Measurements from ENCODE around the gene MORC4.

The MORC4 gene

DNA sequence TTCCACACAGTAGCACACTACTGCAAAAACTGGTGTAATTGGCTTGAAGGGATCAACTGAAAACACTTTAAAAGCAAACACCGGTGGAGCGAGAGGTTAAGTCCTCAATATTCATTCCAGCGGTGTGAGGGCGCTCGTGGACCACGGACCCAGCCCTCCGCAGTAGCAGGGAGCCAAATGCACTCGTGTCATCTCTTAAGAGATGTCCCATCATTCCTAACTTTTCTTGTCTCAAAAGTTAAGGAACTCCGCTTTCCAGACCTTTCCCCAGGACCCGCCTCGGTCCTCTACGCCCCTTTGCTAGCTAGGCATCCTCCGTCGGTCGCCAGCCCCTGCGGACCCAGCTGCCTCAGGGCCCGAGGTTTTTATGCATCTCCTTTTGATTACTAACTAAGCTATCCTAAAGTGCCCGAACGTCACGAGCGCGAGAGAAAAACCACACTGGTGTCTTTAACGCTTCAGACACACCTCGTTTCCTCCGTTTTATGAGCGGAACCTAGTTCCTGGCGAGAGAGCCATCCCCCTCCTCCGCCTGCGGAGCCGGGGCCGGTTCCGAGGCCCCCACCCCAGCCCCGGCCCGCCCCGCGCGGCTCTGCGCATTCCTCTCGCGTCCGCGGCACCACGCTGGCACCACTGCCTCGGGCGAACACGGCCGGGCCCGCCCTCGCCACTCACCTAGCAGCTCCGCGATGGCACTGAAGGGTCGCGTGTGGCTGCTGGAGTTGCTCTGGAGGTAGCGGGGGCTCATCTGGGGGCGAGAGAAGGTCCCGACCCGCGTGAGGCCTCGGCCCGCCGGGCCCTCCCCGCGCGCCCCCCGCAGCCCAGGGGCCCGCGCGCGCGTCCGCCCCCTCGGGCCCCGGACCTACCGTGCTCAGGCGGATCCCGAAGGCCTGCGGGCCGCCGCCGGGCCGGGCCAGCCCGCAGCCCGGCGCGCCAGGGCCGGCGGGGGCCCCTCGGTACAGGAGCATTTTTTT is 723 bp downstream of the MORC4 start:
- in situ Hi-C loops (cut with HindIII; ENCODE audit: low sequenced_read_pairs) = no loop called here
- DNase-seq (ENCODE audit: low read depth) = peak; percentile 11
- TF ChIP-seq, protein P1, sequence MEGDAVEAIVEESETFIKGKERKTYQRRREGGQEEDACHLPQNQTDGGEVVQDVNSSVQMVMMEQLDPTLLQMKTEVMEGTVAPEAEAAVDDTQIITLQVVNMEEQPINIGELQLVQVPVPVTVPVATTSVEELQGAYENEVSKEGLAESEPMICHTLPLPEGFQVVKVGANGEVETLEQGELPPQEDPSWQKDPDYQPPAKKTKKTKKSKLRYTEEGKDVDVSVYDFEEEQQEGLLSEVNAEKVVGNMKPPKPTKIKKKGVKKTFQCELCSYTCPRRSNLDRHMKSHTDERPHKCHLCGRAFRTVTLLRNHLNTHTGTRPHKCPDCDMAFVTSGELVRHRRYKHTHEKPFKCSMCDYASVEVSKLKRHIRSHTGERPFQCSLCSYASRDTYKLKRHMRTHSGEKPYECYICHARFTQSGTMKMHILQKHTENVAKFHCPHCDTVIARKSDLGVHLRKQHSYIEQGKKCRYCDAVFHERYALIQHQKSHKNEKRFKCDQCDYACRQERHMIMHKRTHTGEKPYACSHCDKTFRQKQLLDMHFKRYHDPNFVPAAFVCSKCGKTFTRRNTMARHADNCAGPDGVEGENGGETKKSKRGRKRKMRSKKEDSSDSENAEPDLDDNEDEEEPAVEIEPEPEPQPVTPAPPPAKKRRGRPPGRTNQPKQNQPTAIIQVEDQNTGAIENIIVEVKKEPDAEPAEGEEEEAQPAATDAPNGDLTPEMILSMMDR (IDR thresholded peaks at IDR 0.05; ENCODE audit: low read depth, low read length, missing control alignments) = peak; percentile 56
- H3K4me3 ChIP-seq (ENCODE audit: low read depth, low read length) = peak overlapping the region; percentile 50

DNA sequence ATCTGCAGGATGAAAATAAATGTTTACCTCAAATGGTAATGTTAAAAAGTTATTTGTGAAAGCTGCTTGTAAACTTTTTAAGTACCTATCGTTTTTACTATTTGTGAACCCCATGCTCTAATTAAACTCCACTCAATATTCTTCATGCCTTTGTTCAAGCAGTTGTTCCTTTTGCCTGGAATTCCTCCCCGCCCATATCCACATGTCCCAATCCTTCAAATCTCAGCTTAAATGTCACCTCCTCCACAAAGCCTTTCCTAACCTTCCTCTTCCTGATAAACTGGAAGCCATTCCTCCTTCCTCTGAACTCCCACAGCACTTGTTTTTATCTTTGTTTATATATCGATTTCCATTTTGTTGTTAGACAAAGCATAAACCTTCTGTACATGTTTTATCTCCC is 2.4 kb downstream of the MORC4 start:
- in situ Hi-C loops (cut with HindIII; ENCODE audit: low sequenced_read_pairs) = no loop called here
- no peak for DNase-seq (ENCODE audit: low read depth)
- TF ChIP-seq, protein P1 (IDR thresholded peaks at IDR 0.05; ENCODE audit: low read depth, low read length, missing control alignments) = no peak
- no peak overlapping the region for H3K4me3 ChIP-seq (ENCODE audit: low read depth, low read length)

DNA sequence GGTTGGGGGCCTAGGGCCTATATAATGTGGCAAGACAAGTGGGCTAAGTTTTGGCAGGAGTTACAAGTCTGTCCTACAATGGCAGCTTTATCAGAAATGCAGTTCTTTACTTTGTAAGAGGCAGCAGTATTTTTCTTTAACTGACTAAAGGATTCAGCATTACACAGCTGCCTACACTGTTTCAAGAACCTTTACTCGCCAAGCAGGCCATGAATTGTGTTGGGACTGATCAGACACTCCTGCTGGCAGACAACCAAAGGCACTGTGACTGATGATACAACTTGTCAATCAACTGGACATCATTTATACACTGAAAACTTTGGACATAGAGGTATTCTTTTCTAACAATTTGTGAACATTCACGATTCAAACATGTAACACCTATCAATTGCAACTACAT is 4.3 kb downstream of the MORC4 start:
- in situ Hi-C loops (cut with HindIII; ENCODE audit: low sequenced_read_pairs) = no loop called here
- TF ChIP-seq, protein P1 (IDR thresholded peaks at IDR 0.05; ENCODE audit: low read depth, low read length, missing control alignments) = no peak
- no peak overlapping the region for H3K4me3 ChIP-seq (ENCODE audit: low read depth, low read length)
- no peak for DNase-seq (ENCODE audit: low read depth)

DNA sequence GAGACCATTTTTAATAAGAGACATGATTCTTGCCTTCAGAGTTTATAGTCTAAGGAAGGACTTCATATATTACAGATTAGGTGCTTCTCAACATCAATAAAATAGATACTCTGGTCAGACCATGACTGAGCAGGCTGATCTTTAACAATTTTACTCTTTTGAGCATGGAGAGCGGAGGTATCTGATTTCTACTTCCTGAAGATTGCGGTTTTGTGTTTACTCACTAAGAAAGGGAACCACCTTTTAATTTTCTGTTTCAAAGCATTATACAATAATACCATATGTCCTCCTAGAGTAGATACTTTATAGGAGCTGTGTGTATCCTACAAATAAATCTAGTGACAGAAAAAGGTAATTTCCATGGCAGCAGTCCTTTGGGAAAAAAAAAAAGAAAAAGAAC is 12.5 kb downstream of the MORC4 start:
- no peak overlapping the region for H3K4me3 ChIP-seq (ENCODE audit: low read depth, low read length)
- in situ Hi-C loops (cut with HindIII; ENCODE audit: low sequenced_read_pairs) = no loop called here
- TF ChIP-seq, protein P1 (IDR thresholded peaks at IDR 0.05; ENCODE audit: low read depth, low read length, missing control alignments) = no peak
- no peak for DNase-seq (ENCODE audit: low read depth)

DNA sequence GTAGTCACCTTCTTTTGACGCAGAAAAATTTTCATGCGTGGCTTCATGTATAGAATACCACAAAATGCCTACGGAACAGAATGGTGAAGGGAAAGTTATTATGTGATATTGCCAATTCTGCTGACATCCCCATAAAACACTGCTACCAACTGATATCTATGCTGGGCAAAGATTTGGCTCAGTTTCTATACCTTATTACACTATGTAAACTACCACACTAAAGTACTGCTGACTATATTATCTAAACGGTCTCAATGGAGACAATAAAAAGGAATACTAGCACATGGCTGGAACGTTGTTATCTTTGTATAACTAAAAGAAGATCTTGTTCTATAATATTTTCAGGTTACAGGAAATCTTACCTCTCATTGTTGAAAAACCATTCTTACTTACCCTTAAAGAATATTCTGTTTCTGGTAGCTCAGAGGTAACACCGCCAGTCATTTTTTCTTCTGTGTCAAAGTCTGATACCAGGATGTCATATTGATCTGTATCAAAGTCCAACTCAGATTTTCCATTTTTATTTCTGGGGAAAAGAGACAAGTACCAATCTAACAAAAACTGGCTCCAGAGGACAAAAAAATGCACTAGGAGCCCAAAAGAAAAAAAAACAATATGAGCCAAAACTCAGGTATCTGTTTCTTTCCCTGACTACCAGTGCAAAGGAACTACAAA is 18.9 kb downstream of the MORC4 start:
- H3K4me3 ChIP-seq (ENCODE audit: low read depth, low read length) = no peak overlapping the region
- TF ChIP-seq, protein P1 (IDR thresholded peaks at IDR 0.05; ENCODE audit: low read depth, low read length, missing control alignments) = no peak
- no peak for DNase-seq (ENCODE audit: low read depth)
- in situ Hi-C loops (cut with HindIII; ENCODE audit: low sequenced_read_pairs) = no loop called here

DNA sequence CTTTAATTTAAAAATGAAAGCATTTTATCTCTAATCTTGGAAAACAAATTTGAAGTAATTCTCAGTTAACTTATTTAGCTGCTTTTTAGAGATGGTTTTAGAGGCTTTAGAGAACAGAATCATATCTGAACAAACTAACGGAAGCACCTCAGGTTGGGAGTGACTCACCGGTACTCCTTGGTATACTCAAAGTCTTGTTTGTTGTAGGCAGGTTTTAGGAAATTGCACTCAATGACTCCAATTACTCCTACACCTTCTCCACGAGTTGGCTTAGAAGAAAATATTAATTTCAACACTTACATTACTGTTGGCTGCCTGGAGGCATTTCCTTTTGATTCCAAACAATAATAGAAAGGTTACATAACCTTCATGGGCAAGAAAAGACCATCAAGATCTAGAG is 23.6 kb downstream of the MORC4 start:
- in situ Hi-C loops (cut with HindIII; ENCODE audit: low sequenced_read_pairs) = no loop called here
- TF ChIP-seq, protein P1 (IDR thresholded peaks at IDR 0.05; ENCODE audit: low read depth, low read length, missing control alignments) = no peak
- no peak for DNase-seq (ENCODE audit: low read depth)
- no peak overlapping the region for H3K4me3 ChIP-seq (ENCODE audit: low read depth, low read length)

Measured in astrocyte of the cerebellum (primary cell).